ENCODE results near the gene DLG5.

GRCh38 chr10:77866598-77866997 lies 60.0 kb downstream of the DLG5 start:
- no peak for TF ChIP-seq EZH2 (IDR thresholded peaks at IDR 0.05; ENCODE audit: low read depth)
- no peak for TF ChIP-seq CTCF (conservative IDR thresholded peaks at IDR 0.05)

Measured in PC-9 (cell line).